Stimulated activated CD8-positive, alpha-beta memory T cell treated with anti-CD3 and anti-CD28 coated beads, Interleukin-4, amount 100 ng/mL, for 48 hours (primary cell): ENCODE measurements around the gene IMMT.
A peak's percentile ranks its signal among the peaks of the same experiment; 100 is the strongest.
"Not testable (repeated sequence)": the region's sequence is repeated elsewhere in the genome, so short reads cannot be mapped to it uniquely, and the experiment has no call there.

Experiments
- DNase-seq: peaks from one replicate; pipeline ENCODE4 v3.0.0-alpha.2; 2020

The IMMT gene

GRCh38 chr2:86225581-86225980, 30.3 kb upstream of the IMMT start:
- DNase-seq = peak; percentile 63

- DNase-seq = no peak
Observed at GRCh38 chr2:86224645-86225355, 29.5 kb upstream of the IMMT start.

DNA sequence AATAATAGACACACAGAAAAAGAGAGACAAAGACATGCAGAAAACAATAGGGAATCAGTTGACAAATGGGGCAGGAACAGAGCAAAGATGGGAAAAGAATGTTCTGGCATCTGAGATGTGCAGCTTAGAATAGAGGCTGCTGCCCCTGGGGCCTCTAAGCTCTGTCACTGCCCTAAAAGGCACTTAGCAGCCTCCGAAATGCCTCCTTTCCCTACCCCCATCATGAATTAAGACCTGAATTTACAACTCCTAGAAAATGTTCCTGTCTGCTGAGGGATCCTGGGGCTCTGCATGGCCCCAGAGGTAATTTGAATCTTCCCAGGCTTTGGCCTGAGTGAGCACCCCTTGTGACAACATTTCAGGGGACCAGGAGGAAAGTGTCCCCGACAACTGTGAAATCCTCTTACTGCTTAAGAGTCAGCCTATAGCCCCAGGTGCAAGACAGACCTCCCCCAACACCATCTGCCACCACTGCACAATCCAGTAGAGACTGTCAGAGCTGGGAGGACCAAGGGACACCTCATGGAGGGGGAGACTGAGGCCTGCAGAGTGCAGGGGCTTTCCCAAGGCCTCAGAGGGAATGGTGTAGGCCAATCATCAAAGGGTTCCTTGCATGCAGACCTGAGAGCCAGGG, 28.8 kb upstream of the IMMT start:
- DNase-seq = no peak

DNA sequence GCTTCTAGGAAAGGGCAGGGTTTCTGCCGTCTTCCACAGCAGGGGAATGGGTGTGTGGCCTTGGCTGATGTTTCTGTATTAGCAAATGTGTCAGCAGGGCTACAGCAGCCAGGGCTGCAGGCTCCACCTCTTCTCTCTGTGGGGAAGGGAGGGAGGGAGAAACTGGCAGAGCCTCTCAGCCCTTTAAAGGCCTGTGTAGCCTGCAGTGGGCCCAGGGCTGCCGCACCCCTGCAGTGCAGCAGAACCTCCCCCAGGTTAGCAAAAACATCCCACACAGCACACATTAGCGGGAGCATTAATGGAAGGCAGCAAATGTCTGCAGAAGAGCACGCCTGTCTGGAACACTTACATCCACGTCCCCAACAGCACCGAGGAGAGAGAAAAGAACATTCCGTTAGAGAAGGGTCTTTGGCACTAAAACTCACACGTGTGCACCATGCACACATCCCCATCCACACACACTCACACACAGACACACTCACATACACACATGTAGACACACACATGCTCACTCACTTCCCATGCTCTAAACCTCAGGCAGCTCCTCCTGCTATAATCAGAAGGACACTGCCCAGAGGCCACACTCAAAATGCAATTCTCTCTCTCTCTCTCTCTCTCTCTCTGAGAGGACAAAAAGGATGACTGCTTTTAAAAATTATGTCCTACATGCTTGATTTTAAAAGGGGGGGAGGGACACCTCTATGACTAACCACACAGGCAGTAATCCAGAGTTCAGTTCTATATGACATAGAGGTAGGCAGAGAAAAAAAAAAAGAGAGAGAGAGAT, 28.1 kb upstream of the IMMT start:
- DNase-seq = no peak

DNA sequence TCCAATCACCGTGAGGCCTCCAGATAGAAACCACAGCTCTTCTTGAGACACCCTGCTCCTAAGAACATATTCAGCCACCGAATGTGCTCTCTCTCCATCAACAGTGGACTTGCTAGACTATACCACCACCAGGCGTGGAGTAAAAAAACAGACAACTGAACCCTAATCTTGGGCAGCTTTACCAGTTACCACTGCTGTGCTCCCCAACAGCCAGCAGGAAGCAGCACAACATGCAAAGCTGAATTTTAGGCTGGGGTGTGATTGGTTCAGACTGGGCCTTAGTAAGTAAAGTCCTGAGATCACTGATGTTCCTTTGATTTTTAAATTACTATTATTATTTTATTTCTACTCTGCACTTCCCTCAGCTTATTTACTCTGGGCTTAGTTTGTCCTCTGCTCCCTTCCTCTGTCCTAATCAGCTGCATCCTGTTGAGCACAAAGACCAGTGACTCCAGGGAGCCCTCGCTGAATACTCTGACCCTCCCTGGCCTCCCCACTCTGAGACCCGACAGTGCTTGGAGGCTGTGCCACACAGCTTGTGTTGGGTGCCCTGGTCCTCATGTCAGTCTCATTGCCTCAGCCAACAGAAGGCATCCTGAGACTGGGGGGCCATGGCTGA, 25.9 kb upstream of the IMMT start:
- DNase-seq = peak; percentile 76

DNA sequence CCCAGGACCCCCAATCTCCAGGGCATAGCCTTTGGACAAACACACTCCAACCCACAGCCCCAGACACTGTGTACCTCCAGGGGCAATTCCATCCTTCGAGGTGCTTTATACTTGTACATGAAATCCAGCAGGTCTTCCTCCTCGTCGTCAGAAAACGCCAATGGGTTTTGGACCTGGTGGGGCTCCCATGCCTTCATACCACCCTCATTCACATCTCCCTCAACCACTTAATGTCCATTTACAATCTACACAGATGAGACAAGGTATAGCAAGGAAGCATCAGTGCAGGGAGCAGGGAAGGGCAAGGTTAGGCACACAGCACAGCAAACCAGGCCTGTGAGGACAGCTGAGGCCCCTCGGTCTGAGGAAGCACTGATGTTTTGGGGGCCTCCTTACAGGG, 24.6 kb upstream of the IMMT start:
- DNase-seq = no peak

DNA sequence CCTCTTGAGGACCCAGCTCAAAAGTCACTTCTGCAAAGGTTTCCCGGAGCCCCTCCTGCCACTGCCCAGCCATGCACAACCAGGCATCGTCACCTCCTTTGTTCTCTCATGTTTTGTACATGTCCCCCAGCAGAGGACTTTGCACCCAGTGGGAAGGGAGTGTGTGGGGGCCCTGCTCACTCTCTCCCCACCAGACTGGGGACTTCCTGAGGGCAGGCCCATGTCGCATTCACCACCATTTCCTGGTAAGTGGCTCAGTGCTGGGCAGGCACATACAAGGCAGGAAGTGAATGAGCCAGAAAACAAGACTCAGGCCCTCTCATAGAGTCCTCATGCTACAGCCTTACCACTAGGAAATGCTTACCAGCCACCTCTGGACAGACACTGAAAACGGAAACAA, 22.9 kb upstream of the IMMT start:
- no peak for DNase-seq

DNA sequence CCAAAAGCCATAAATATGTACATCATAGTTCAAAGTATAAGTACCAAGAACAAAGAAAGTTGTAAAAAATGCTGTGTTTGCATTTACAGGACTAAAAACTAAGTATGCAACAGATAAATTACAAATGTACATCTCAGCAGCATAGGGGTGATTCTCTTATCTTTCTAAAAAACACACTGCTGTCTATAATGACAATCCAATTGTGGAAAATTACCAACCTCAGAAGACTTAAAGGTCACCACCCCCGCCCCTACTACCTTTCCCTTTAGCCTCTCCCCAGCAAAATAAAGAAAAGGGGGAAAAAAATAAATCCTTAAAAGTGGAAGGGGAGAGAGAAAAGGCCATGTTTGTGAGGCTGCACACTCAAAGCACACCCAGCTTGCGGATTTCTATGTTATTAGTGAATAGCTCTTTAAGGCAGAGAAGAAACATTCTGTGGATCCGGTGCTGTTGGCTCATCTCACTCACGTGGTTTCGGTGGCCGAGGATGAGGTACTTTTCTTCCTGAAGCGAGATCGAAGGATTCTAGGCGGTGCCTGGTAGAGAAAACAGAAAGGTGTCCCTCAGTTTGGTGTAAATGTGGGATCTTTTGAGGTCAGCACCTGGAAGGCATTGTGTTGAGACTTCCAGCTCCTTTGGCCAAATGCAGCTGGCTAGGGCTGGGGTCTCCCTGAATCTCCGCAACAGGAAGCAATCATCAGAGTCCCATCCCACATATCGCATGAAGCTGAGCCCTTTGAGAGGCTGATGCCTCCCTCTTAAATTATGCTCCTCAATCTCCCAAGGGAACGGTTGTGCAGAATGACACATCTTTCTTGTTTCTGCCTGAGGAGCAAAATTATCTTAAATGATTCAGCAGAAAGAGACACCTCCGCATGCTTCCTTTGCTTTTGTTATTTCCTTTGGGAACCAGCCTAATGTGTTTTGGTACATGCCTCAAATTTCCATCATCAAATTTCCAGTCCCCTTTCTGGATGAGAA, 21.6 kb upstream of the IMMT start:
- no peak for DNase-seq

- DNase-seq = no peak
Observed at GRCh38 chr2:86214503-86214832, 19.2 kb upstream of the IMMT start.

- DNase-seq = no peak
Observed at GRCh38 chr2:86213699-86214502, 18.6 kb upstream of the IMMT start.

- no peak for DNase-seq
Observed at GRCh38 chr2:86213056-86213455, 17.8 kb upstream of the IMMT start.

- no peak for DNase-seq
Observed at GRCh38 chr2:86211796-86212188, 16.5 kb upstream of the IMMT start.

- DNase-seq = no peak
Observed at GRCh38 chr2:86211033-86211795, 16.0 kb upstream of the IMMT start.

DNA sequence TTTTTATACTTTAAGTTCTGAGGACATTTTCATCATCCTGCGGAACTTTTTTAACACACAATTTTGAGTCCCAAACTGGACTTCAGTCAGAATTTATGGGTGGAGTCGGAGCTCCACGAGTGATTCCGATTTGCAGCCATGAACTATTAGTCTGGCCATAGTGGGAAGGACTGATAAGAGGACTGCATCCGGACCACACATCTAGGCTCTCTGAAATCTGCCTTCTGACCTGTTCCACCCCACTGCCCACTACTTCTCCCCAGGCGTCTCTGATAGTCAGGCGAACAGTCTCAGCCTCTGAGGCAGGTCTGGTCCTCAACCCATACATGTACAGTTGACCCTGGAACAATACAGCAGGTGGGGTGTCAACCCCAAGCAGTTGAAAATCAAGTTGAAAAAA, 9.2 kb upstream of the IMMT start:
- no peak for DNase-seq

GRCh38 chr2:86203614-86204013, 8.4 kb upstream of the IMMT start:
- DNase-seq = no peak

DNA sequence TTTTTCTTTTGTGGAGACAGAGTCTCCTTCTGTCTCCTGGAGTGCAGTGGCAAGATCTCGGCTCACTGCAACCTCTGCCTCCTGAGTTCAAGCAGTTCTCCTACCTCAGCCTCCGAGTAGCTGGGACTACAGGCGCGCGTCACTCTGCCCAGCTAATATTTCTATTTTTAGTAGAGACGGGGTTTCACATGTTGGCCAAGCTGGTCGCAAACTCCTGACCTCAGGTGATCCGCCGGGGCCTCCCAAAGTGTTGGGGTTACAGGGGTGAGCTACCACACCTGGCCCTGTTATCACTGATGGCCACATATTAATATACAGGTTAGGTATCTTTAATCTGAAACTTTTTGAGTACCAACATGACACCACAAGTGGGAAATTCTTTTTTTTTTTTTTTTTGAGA, 7.4 kb upstream of the IMMT start:
- DNase-seq = no peak

GRCh38 chr2:86202336-86202692, 7.1 kb upstream of the IMMT start:
- no peak for DNase-seq

GRCh38 chr2:86201671-86202335, 6.5 kb upstream of the IMMT start:
- no peak for DNase-seq

GRCh38 chr2:86200564-86200963, 5.3 kb upstream of the IMMT start:
- not testable (repeated sequence) for DNase-seq

GRCh38 chr2:86199834-86200177, 4.5 kb upstream of the IMMT start:
- no peak for DNase-seq
